ENCODE data around the gene SMARCB1.

DNA sequence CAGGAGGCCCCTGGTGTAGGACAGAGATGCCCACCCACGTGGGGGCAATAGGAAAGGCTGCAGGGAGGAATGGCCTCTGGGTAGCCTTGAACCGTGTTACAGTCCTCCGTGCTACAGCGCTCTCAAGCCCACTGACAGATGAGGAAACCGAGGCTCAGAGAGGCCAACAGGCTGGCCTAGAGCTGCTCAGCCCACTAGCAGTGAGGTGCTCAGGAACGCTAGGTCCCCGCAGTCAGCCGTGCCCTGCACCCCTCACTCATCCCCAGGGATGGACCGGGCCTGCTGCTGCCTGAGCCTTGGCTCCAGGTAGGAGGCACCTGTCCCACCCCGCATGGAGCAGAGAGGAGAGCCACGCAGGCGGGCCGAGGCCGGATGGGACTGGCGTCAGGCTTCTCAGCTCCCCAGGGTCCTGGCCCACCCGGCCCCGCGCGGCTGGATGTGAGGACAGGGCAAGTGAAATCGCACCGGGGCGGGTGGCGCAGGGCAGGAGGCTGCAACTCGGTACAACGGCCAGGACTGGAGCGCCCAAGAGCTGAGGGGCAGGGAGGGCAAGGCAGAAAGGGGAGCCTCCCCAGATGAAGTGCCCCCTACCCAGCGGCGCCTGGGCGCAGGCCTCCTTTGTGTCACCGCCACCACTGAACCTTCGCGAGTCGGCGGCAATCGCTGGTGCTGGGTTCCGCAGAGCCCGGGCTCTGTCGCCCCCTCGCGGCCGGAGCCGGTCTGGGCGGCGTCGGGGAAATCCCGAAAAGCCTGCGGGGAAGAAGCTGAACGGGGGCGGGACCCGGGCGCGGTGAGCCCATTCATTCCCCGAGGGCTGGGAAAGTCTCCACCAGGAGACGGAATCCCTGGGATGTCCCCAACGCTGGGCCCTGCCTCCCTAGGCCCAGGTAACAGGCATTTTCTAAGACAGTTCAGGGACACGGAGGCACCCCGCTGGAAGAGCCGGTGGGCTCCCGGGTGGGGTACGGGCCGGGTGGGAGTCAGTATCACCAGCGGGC is 62.5 kb downstream of the SMARCB1 start:
- TF ChIP-seq, protein P1, sequence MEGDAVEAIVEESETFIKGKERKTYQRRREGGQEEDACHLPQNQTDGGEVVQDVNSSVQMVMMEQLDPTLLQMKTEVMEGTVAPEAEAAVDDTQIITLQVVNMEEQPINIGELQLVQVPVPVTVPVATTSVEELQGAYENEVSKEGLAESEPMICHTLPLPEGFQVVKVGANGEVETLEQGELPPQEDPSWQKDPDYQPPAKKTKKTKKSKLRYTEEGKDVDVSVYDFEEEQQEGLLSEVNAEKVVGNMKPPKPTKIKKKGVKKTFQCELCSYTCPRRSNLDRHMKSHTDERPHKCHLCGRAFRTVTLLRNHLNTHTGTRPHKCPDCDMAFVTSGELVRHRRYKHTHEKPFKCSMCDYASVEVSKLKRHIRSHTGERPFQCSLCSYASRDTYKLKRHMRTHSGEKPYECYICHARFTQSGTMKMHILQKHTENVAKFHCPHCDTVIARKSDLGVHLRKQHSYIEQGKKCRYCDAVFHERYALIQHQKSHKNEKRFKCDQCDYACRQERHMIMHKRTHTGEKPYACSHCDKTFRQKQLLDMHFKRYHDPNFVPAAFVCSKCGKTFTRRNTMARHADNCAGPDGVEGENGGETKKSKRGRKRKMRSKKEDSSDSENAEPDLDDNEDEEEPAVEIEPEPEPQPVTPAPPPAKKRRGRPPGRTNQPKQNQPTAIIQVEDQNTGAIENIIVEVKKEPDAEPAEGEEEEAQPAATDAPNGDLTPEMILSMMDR (IDR thresholded peaks at IDR 0.05; ENCODE audit: low read depth, low read length), result peak; percentile 97
- no peak for TF ChIP-seq EZH2phosphoT487 (IDR thresholded peaks at IDR 0.05; ENCODE audit: low read depth)

All from OCI-LY3 (cell line).